Lung (tissue), 12 donors: Measurements from ENCODE around the gene STX19. TPM values are rescaled to one million over a fixed set of nuclear protein-coding genes. Genes with fewer than 3 reads are reported as not detected.

Experiments
- ATAC-seq: fragments of 200-7000 bp; cut with Tn5 transposase; one replicate; pipeline ENCODE4 v1.9.1; 2020; ENCODE audit warnings: moderate number of reproducible peaks; ENCODE audit not compliant: insufficient read depth, low FRiP score
- DNase-seq, 3 donors: peaks; one replicate each; pipeline ENCODE4 v3.0.0-alpha.2; 2013 to 2017
- H3K27ac ChIP-seq, 2 donors: one replicate each; pipeline ENCODE4 v1.5.1; 2013; ENCODE audit warnings: mild to moderate bottlenecking in 2 of 2, moderate library complexity in 2 of 2, control low read depth in 1 of 2, inconsistent platforms in 1 of 2, low read depth in 1 of 2, low read length in 1 of 2
- H3K27me3 ChIP-seq, 3 donors: one replicate each; pipeline ENCODE4 v1.5.1; 2013; ENCODE audit warnings: low read length in 2 of 3; ENCODE audit not compliant: control insufficient read depth in 3 of 3, insufficient read depth in 3 of 3
- H3K36me3 ChIP-seq, 4 donors: one replicate each; pipeline ENCODE4 v1.5.1; 2013; ENCODE audit warnings: low read length in 4 of 4, mild to moderate bottlenecking in 1 of 4, moderate library complexity in 1 of 4; ENCODE audit not compliant: control insufficient read depth in 4 of 4, insufficient read depth in 4 of 4
- H3K4me1 ChIP-seq, 5 donors: one replicate each; pipeline ENCODE4 v1.5.1; 2013; ENCODE audit warnings: low read length in 5 of 5, mild to moderate bottlenecking in 2 of 5, moderate library complexity in 1 of 5; ENCODE audit not compliant: control insufficient read depth in 5 of 5, insufficient read depth in 5 of 5
- H3K4me3 ChIP-seq: one replicate; pipeline ENCODE4 v1.5.1; 2013; ENCODE audit warnings: mild to moderate bottlenecking, control low read depth, moderate library complexity
- H3K9ac ChIP-seq, 2 donors: one replicate each; pipeline ENCODE4 v1.5.1; 2013; ENCODE audit warnings: low read length in 2 of 2, control low read depth in 1 of 2; ENCODE audit not compliant: insufficient read depth in 1 of 2
- H3K9me3 ChIP-seq, 4 donors: one replicate each; pipeline ENCODE4 v1.5.1; 2013; ENCODE audit warnings: low read length in 3 of 4, mild to moderate bottlenecking in 1 of 4, moderate library complexity in 1 of 4; ENCODE audit not compliant: control insufficient read depth in 4 of 4, insufficient read depth in 3 of 4
- CTCF ChIP-seq: IDR thresholded peaks from 2 replicates; pipeline ENCODE4 v1.5.1; 2012; ENCODE audit warnings: mild to moderate bottlenecking; ENCODE audit errors: control extremely low read depth, extremely low read depth
- WGBS, 2 donors: extraction: QIAGEN DNeasy Blood & Tissue Kit; methylation state at CpG; one replicate each; pipeline ENCODE4 v1.1.7; 2013; 5-methylcytosine and 5-hydroxymethylcytosine counted together
- polyA plus RNA-seq, 2 donors: library from polyadenylated mRNA; stranded (reverse); fragments of 200-250 nt; gene quantifications; one replicate each; pipeline ENCODE4 v1.2.1, GENCODE V29; 2013
- total RNA-seq, 2 donors: library from RNA; depleted of rRNA in 1 of 2; stranded (reverse); fragments of >200 nt in 1 of 2; gene quantifications; one replicate each; pipeline ENCODE4 v1.2.1, GENCODE V29; 2014 to 2021
- donor health status: control.
- donor health status: control.
- donor health status: Bipolar disorder and iron deficiency.
- donor health status: healthy.
- donor health status: DM: yes; HTN: yes; CAD: no.

The STX19 gene
- total and polyA plus RNA-seq, 4 donors: 1.6 to 11.3 (median 5.1) TPM

- Histone ChIP-seq H3K27ac (no peak overlapping the region), H3K9me3 (no peaks in the 10 kb centered on the region), H3K4me3 (no peak overlapping the region), H3K27me3 (no peaks in the 10 kb centered on the region), H3K4me1 (no peaks in the 10 kb centered on the region), H3K36me3 (peaks cover 5 to 19% (median 16%) of the 10 kb centered on the region in 4 donors), H3K9ac (no peak overlapping the region)
- 96% methylated on average over 6 of the region's 6 CpGs for WGBS, 2 donors
- DNase-seq: no peak
- no peak for TF ChIP-seq CTCF
- ATAC-seq: no peak
Observed at GRCh38 chr3:94070341-94070911, 42.0 kb upstream of the STX19 start.

- no peak overlapping the region for H3K4me3 ChIP-seq
- DNase-seq (peak in 2 of 3 donors; percentile 48 to 60), ATAC-seq (no peak)
- peaks cover 5 to 22% (median 16%) of the 10 kb centered on the region in 4 donors for H3K36me3 ChIP-seq
- H3K9ac ChIP-seq: no peak overlapping the region
- WGBS, 2 donors: 40 to 58% methylated on average over 4 of the region's 4 CpGs
- no peak overlapping the region for H3K27ac ChIP-seq
- H3K4me1 ChIP-seq: peaks cover 0 to 9% (median under 1%) of the 10 kb centered on the region in 5 donors
- H3K9me3 ChIP-seq: no peaks in the 10 kb centered on the region
- H3K27me3 ChIP-seq: no peaks in the 10 kb centered on the region
- peak; percentile 27 for TF ChIP-seq CTCF
Observed at GRCh38 chr3:94069194-94069813, 40.9 kb upstream of the STX19 start.

GRCh38 chr3:94066506-94067500 lies 38.4 kb upstream of the STX19 start:
- WGBS, 2 donors: 74 to 87% methylated on average over 6 of the region's 6 CpGs
- ATAC-seq: no peak
- H3K36me3 ChIP-seq: peaks cover 3 to 19% (median 16%) of the 10 kb centered on the region in 4 donors
- H3K27me3 ChIP-seq: no peaks in the 10 kb centered on the region
- no peak overlapping the region for H3K27ac ChIP-seq
- no peak overlapping the region for H3K9ac ChIP-seq
- no peak for DNase-seq
- no peak for TF ChIP-seq CTCF
- H3K4me1 ChIP-seq: peaks cover 0 to 20% (median 5%) of the 10 kb centered on the region in 5 donors
- H3K9me3 ChIP-seq: no peaks in the 10 kb centered on the region
- H3K4me3 ChIP-seq: no peak overlapping the region
